GM12892 (cell line): Measurements from ENCODE around the gene IRF2.

ENCODE experiments used
- POLR2A ChIP-seq: IDR thresholded peaks from 2 replicates; pipeline ENCODE4 v1.6.1; 2011; ENCODE audit warnings: low read depth, low read length, control low read depth
- POLR2AphosphoS5 ChIP-seq: IDR thresholded peaks from 2 replicates; pipeline ENCODE4 v1.6.1; 2011; ENCODE audit warnings: low read depth, low read length, control low read depth
- TAF1 ChIP-seq: IDR thresholded peaks from 2 replicates; pipeline ENCODE4 v1.6.1; 2011; ENCODE audit warnings: low read depth, mild to moderate bottlenecking, control low read depth, low read length, borderline replicate concordance

- no peak for TF ChIP-seq POLR2A
- TF ChIP-seq POLR2AphosphoS5 = no peak
- TF ChIP-seq TAF1 = no peak
Observed at GRCh38 chr4:184504385-184504784, 30.0 kb upstream of the IRF2 start.
